ENCODE data around the gene ADIPOR2. TPM values are rescaled to one million over a fixed set of nuclear protein-coding genes. Genes with fewer than 3 reads are reported as not detected.

The ADIPOR2 gene
- 26.5 and 37.2 TPM in 2 replicates for total RNA-seq (2014; rRNA removed)
- percentile 71 among the genes with signal in this experiment for Bru-seq, nascent RNA
- BruChase-seq, experiment 1, labeled RNA remaining after a 6-hour chase = percentile 74 among the genes with signal in this experiment
- BruChase-seq, experiment 2, labeled RNA remaining after a 2-hour chase = percentile 68 among the genes with signal in this experiment
- long read RNA-seq, full-length matches to known transcripts = 3 of 8 reads
- long read RNA-seq, partial matches to known transcripts = 1 of 8 reads
- long read RNA-seq, other reads (novel, unspliced or antisense) = 4 of 8 reads

GRCh38 chr12:1690578-1691122, at the start of gene ADIPOR2:
ADIPOR2 (plus strand) TSS chr12:1691070; CDS start chr12:1754344, 63,274 bp downstream.
- no peaks in the 10 kb centered on the region for H3F3A ChIP-seq (ENCODE audit: low read length, unreplicated experiment)
- no peaks in the 10 kb centered on the region for H3K27me3 ChIP-seq (ENCODE audit: low read length)
- H3K9me3 ChIP-seq (ENCODE audit: low read length) = no peaks in the 10 kb centered on the region
- peaks cover 21% of the 10 kb centered on the region for H4K20me1 ChIP-seq (ENCODE audit: low read length)
- H3K9ac ChIP-seq (ENCODE audit: low read length) = peak within 1 kb of the TSS; percentile 94
- ChIA-PET CTCF (interaction anchor here (0.7 to 1.3 kb wide), 2 partner anchors 56 to 573 kb away, joined by 3 to 4 read pairs; no protein-coding TSS in a partner anchor), POLR2A (ENCODE audit: unreplicated experiment) (interaction anchor here (0.6 kb wide), 2 partner anchors 80 to 1380 kb away, joined by 3 read pairs; no protein-coding TSS in a partner anchor)
- H3K9me2 ChIP-seq (replicated peaks; ENCODE audit: low read length) = no peaks in the 10 kb centered on the region
- peaks cover 18% of the 10 kb centered on the region for H3K4me1 ChIP-seq (ENCODE audit: insufficient read depth, low read length)
- TSS peak; percentile 97 for BruUV-seq (replicated peaks)
- H3K4me2 ChIP-seq (ENCODE audit: low read length) = peak within 1 kb of the TSS; percentile 91
- H3K36me3 ChIP-seq (ENCODE audit: low read depth, low read length) = 0 out of 2 replicates have a peak, but pooled peaks cover 3% of the 10 kb centered on the region
- H2AFZ ChIP-seq (ENCODE audit: low read length) = peak within 1 kb of the TSS; percentile 88
- peak; percentile 97 for ATAC-seq
- H3K27ac ChIP-seq (ENCODE audit: low read length) = peak within 1 kb of the TSS; percentile 85
- H3K79me2 ChIP-seq (ENCODE audit: low read length) = peaks cover 53% of the 10 kb centered on the region
- H3K4me3 ChIP-seq (ENCODE audit: low read length) = peak within 1 kb of the TSS; percentile 99
- TF ChIP-seq CTCF (conservative IDR thresholded peaks at IDR 0.05; ENCODE audit: low read depth, low read length) (no peak), EZH2 (IDR thresholded peaks at IDR 0.05; ENCODE audit: low read length, unreplicated experiment) (no peak), EZH2phosphoT487 (IDR thresholded peaks at IDR 0.05; ENCODE audit: borderline replicate concordance, low read length) (no peak)
- DNase-seq = peak; percentile 94
- intact Hi-C loops (cut with micrococcal nuclease) = no loop called here

- Histone ChIP-seq H3K36me3 (ENCODE audit: low read depth, low read length) (no peaks in the 10 kb centered on the region), H3F3A (ENCODE audit: low read length, unreplicated experiment) (no peaks in the 10 kb centered on the region), H3K4me3 (ENCODE audit: low read length) (no peak overlapping the region), H3K27ac (ENCODE audit: low read length) (no peak overlapping the region), H3K4me2 (ENCODE audit: low read length) (no peak overlapping the region), H3K9me3 (ENCODE audit: low read length) (no peaks in the 10 kb centered on the region), H4K20me1 (ENCODE audit: low read length) (no peaks in the 10 kb centered on the region), H3K27me3 (ENCODE audit: low read length) (no peaks in the 10 kb centered on the region), H3K79me2 (ENCODE audit: low read length) (no peaks in the 10 kb centered on the region), H3K9me2 (replicated peaks; ENCODE audit: low read length) (no peaks in the 10 kb centered on the region), H3K4me1 (ENCODE audit: insufficient read depth, low read length) (no peaks in the 10 kb centered on the region), H2AFZ (ENCODE audit: low read length) (no peak overlapping the region), H3K9ac (ENCODE audit: low read length) (no peak overlapping the region)
- ChIA-PET POLR2A (ENCODE audit: unreplicated experiment) (no interaction called here), CTCF (no interaction called here)
- no TSS peak for BruUV-seq (replicated peaks)
- intact Hi-C loops (cut with micrococcal nuclease) = no loop called here
- ATAC-seq (no peak), DNase-seq (no peak)
- TF ChIP-seq CTCF (conservative IDR thresholded peaks at IDR 0.05; ENCODE audit: low read depth, low read length) (no peak), EZH2 (IDR thresholded peaks at IDR 0.05; ENCODE audit: low read length, unreplicated experiment) (no peak), EZH2phosphoT487 (IDR thresholded peaks at IDR 0.05; ENCODE audit: borderline replicate concordance, low read length) (no peak)
Measured at GRCh38 chr12:1642513-1642912, 48.4 kb upstream of the ADIPOR2 start.

GRCh38 chr12:1643043-1643442, 47.8 kb upstream of the ADIPOR2 start:
- H3K79me2 ChIP-seq (ENCODE audit: low read length) = no peaks in the 10 kb centered on the region
- ChIA-PET CTCF (no interaction called here), POLR2A (ENCODE audit: unreplicated experiment) (no interaction called here)
- ATAC-seq (no peak), DNase-seq (no peak)
- H3K4me3 ChIP-seq (ENCODE audit: low read length) = no peak overlapping the region
- no peak overlapping the region for H2AFZ ChIP-seq (ENCODE audit: low read length)
- no peaks in the 10 kb centered on the region for H4K20me1 ChIP-seq (ENCODE audit: low read length)
- H3K9ac ChIP-seq (ENCODE audit: low read length) = no peak overlapping the region
- H3K36me3 ChIP-seq (ENCODE audit: low read depth, low read length) = no peaks in the 10 kb centered on the region
- TF ChIP-seq EZH2phosphoT487 (IDR thresholded peaks at IDR 0.05; ENCODE audit: borderline replicate concordance, low read length) = no peak
- H3K9me3 ChIP-seq (ENCODE audit: low read length) = no peaks in the 10 kb centered on the region
- H3F3A ChIP-seq (ENCODE audit: low read length, unreplicated experiment) = no peaks in the 10 kb centered on the region
- intact Hi-C loops (cut with micrococcal nuclease) = no loop called here
- no peak overlapping the region for H3K27ac ChIP-seq (ENCODE audit: low read length)
- H3K4me2 ChIP-seq (ENCODE audit: low read length) = no peak overlapping the region
- no peaks in the 10 kb centered on the region for H3K27me3 ChIP-seq (ENCODE audit: low read length)
- H3K9me2 ChIP-seq (replicated peaks; ENCODE audit: low read length) = no peaks in the 10 kb centered on the region
- no peaks in the 10 kb centered on the region for H3K4me1 ChIP-seq (ENCODE audit: insufficient read depth, low read length)
- no TSS peak for BruUV-seq (replicated peaks)

All from PC-3 (cell line).